ENCODE measurements around the gene NOSTRIN. TPM values are rescaled to one million over a fixed set of nuclear protein-coding genes. Genes with fewer than 3 reads are reported as not detected.

NOSTRIN gene
- total RNA-seq, 1 experiment from 2014 or later: 3.1 TPM

DNA sequence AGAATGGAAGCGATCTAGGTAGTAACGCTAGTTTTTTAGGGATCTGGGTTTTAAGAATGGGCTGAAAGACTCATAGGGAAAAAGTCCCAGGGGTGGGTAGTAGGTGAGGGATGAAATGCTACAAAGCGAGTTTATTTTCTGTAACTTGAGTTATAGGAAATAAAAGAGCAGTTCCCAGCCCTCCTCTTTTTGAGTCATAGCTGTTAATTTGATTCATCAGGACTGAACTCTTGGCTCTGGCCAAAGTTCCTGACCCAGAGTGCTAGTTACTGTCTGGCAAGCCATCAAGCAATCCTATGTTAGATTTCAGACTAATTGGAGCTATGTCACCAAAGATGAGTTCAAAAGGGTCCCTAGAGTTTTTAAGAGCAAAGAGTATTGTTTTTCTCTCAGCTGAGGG lies 17.4 kb upstream of the NOSTRIN start:
- Histone ChIP-seq H3K9ac (ENCODE audit: low read length) (no peak overlapping the region), H3K4me2 (ENCODE audit: low read length) (no peak overlapping the region), H3K27me3 (ENCODE audit: insufficient read depth, low read length) (no peaks in the 10 kb centered on the region), H2AFZ (ENCODE audit: low read depth, low read length, poor library complexity, severe bottlenecking) (no peak overlapping the region), H3K9me2 (ENCODE audit: insufficient read depth) (no peaks in the 10 kb centered on the region), H3K4me1 (ENCODE audit: control insufficient read depth in 1 of 2, insufficient read depth in 2 of 2, low read length in 2 of 2) (no peaks in the 10 kb centered on the region; a peak in 1 of 4 replicates), H3K27ac (ENCODE audit: low read depth, low read length) (no peak overlapping the region), H4K20me1 (ENCODE audit: insufficient read depth) (no peaks in the 10 kb centered on the region), H3K79me2 (ENCODE audit: insufficient read depth, low read length) (no peaks in the 10 kb centered on the region), H3K4me3 (replicated peaks in 1 of 2; ENCODE audit: low read depth in 1 of 2, low read length in 2 of 2) (no peak overlapping the region), H3K36me3 (ENCODE audit: control insufficient read depth in 1 of 2, insufficient read depth in 2 of 2, low read length in 2 of 2) (no peaks in the 10 kb centered on the region), H3K9me3 (ENCODE audit: control insufficient read depth in 1 of 2, insufficient read depth in 1 of 2, low read depth in 1 of 2, low read length in 2 of 2) (no peaks in the 10 kb centered on the region)
- no TSS peak for BruUV-seq (replicated peaks)
- ATAC-seq (no peak), DNase-seq (ENCODE audit: low read depth, low spot score) (no peak)
- POLR2A ChIA-PET: no interaction called here
- intact Hi-C loops (cut with micrococcal nuclease): no loop called here
- CTCF ChIA-PET: no interaction called here
- RAD21 ChIA-PET (ENCODE audit: low non-redundant PET in 1 of 2, low total read pairs in 2 of 2, uncharacterized antibody in 2 of 2, unreplicated experiment in 2 of 2): no interaction called here
- TF ChIP-seq CBX3 (IDR thresholded peaks at IDR 0.05; ENCODE audit: low read depth): no peak
- TF ChIP-seq, protein P1, sequence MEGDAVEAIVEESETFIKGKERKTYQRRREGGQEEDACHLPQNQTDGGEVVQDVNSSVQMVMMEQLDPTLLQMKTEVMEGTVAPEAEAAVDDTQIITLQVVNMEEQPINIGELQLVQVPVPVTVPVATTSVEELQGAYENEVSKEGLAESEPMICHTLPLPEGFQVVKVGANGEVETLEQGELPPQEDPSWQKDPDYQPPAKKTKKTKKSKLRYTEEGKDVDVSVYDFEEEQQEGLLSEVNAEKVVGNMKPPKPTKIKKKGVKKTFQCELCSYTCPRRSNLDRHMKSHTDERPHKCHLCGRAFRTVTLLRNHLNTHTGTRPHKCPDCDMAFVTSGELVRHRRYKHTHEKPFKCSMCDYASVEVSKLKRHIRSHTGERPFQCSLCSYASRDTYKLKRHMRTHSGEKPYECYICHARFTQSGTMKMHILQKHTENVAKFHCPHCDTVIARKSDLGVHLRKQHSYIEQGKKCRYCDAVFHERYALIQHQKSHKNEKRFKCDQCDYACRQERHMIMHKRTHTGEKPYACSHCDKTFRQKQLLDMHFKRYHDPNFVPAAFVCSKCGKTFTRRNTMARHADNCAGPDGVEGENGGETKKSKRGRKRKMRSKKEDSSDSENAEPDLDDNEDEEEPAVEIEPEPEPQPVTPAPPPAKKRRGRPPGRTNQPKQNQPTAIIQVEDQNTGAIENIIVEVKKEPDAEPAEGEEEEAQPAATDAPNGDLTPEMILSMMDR (IDR thresholded peaks at IDR 0.05 in 2 of 3, conservative IDR thresholded peaks at IDR 0.05 in 1 of 3; ENCODE audit: borderline replicate concordance in 1 of 3, insufficient read depth in 1 of 3, low read depth in 2 of 3, low read length in 2 of 3): no peak

DNA sequence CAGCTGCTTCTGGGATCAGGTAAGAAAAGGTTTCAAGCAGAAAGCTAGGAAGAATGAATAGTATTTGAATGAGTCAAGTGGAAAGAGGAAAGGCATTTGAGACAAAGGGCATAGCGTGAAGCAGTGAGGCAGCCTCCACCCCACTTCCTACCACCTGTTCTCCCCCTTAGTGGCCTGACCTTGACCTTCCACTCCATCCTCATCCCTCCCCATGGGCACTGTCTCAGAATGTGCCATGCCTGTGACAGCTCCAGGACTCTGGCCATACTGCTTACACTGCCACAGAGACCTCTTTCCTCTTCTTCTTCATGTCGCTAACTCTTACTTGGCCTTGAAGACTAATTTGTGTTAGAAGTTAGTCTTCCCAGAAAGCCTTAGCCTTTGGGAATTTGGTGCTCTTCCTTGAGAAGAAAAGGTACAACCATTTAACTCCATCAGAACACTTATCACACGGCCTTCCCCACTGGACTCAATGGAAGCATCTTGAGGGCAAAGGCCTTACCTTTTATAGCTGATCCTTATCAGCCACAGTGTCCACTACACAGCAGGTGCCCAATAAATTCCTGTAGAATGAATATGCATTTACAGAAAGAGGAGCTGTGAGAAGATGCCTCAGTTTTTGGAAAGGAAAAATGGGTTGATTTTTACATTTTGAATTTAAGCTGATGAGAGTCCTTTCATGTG lies 15.2 kb upstream of the NOSTRIN start:
- Histone ChIP-seq H3K9me2 (ENCODE audit: insufficient read depth) (no peaks in the 10 kb centered on the region), H3K4me1 (ENCODE audit: control insufficient read depth in 1 of 2, insufficient read depth in 2 of 2, low read length in 2 of 2) (no peaks in the 10 kb centered on the region; a peak in 1 of 4 replicates), H3K36me3 (ENCODE audit: control insufficient read depth in 1 of 2, insufficient read depth in 2 of 2, low read length in 2 of 2) (no peaks in the 10 kb centered on the region), H4K20me1 (ENCODE audit: insufficient read depth) (no peaks in the 10 kb centered on the region), H3K9ac (ENCODE audit: low read length) (no peak overlapping the region), H3K27me3 (ENCODE audit: insufficient read depth, low read length) (no peaks in the 10 kb centered on the region), H3K79me2 (ENCODE audit: insufficient read depth, low read length) (no peaks in the 10 kb centered on the region), H3K27ac (ENCODE audit: low read depth, low read length) (no peak overlapping the region), H3K4me2 (ENCODE audit: low read length) (no peak overlapping the region), H3K4me3 (replicated peaks in 1 of 2; ENCODE audit: low read depth in 1 of 2, low read length in 2 of 2) (no peak overlapping the region), H3K9me3 (ENCODE audit: control insufficient read depth in 1 of 2, insufficient read depth in 1 of 2, low read depth in 1 of 2, low read length in 2 of 2) (no peaks in the 10 kb centered on the region), H2AFZ (ENCODE audit: low read depth, low read length, poor library complexity, severe bottlenecking) (no peak overlapping the region)
- no TSS peak for BruUV-seq (replicated peaks)
- CTCF ChIA-PET: no interaction called here
- RAD21 ChIA-PET (ENCODE audit: low non-redundant PET in 1 of 2, low total read pairs in 2 of 2, uncharacterized antibody in 2 of 2, unreplicated experiment in 2 of 2): interaction anchor here in 1 of 2 experiments (0.6 kb wide), 1 partner anchor 13 kb away, joined by 3 read pairs; no protein-coding TSS in a partner anchor
- TF ChIP-seq POLR2A (IDR thresholded peaks at IDR 0.05; ENCODE audit: borderline replicate concordance, extremely low read depth, insufficient read depth, insufficient read length): no peak
- TF ChIP-seq, protein P1 (IDR thresholded peaks at IDR 0.05 in 2 of 3, conservative IDR thresholded peaks at IDR 0.05 in 1 of 3; ENCODE audit: borderline replicate concordance in 1 of 3, insufficient read depth in 1 of 3, low read depth in 2 of 3, low read length in 2 of 3): no peak
- no peak for TF ChIP-seq YY1 (IDR thresholded peaks at IDR 0.05; ENCODE audit: extremely low read depth, insufficient replicate concordance, low read depth, low read length)
- intact Hi-C loops (cut with micrococcal nuclease): no loop called here
- POLR2A ChIA-PET: no interaction called here
- DNase-seq (ENCODE audit: low read depth, low spot score) (no peak), ATAC-seq (no peak)

Data from HCT116 (cell line).